Hematopoietic multipotent progenitor cell treated with erythropoietin and hydrocortisone succinate and interleukin-3 and kit ligand, for 6 days (in vitro differentiated cells): Measurements from ENCODE around the gene SLC35A1.
A peak's percentile ranks its signal among the peaks of the same experiment; 100 is the strongest.
"Not testable (repeated sequence)": the region's sequence is repeated elsewhere in the genome, so short reads cannot be mapped to it uniquely, and the experiment has no call there.

Experiments
- DNase-seq: peaks from one replicate; pipeline ENCODE4 v3.0.0-alpha.2; 2015

Gene SLC35A1, protein sequence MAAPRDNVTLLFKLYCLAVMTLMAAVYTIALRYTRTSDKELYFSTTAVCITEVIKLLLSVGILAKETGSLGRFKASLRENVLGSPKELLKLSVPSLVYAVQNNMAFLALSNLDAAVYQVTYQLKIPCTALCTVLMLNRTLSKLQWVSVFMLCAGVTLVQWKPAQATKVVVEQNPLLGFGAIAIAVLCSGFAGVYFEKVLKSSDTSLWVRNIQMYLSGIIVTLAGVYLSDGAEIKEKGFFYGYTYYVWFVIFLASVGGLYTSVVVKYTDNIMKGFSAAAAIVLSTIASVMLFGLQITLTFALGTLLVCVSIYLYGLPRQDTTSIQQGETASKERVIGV

GRCh38 chr6:87472525-87473418 lies at the start of gene SLC35A1:
SLC35A1 (plus strand) TSS chr6:87472974; CDS start chr6:87473004, 30 bp downstream.
- DNase-seq, result peak; percentile 92

DNA sequence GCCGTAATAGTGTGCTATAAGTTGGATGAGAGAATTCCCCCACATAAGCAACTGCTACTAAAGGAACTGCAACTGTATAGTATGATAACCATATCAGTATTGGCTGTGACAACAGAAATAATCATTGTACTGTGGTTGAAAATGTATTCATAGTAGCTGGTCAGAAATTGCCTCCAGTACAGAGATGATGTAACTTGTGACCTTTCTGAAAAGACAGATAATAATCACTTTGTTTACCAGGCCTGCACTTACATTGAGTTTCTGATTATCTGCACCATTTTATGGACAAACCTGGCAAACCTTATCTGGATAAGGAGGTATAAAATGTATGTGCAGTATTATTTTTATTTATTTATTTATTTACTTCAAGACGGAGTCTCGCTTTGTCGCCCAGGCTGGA lies 46.0 kb upstream of the SLC35A1 start:
- no peak for DNase-seq

DNA sequence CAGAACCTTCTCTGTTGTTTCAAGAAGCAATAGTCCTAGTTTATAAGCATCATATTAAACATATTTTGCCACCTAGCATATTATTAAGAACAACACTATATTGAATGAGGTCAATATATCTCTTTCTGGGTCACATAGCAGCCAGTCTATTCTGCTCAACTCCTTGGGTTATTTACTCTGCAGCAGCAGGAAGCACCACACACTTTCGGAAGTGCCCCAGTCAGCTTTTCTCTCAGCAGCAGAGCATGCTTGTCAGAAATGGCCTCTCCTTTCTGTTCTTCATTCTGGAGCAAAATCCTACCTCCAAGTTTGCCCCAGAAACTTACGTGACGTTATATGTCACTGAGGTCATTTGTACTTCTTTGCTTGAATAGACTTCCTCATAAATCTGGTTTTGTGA lies 42.3 kb upstream of the SLC35A1 start:
- DNase-seq, result no peak

GRCh38 chr6:87431263-87431662 lies 41.5 kb upstream of the SLC35A1 start:
- no peak for DNase-seq

GRCh38 chr6:87436435-87436834 lies 36.3 kb upstream of the SLC35A1 start:
- peak; percentile 87 for DNase-seq

DNA sequence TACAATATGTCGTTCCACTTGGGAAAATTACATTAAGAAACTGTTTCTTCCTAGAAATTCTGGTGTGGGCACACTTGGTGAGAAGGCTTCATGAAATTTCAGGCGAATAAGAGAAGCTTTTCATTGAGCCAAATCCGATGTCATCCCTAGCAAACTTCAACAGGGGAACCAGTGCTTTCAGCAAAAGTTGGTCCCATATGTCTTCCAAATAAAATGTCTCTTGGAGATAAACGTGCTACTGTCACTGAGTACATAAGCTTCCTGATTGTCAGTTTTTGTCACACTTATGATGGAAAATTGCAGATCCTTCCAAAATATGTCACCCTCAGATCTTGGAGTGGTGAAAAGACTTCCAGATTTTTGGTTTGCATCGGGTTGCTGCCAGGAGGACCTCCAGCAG lies 31.1 kb upstream of the SLC35A1 start:
- DNase-seq, result no peak

- DNase-seq, result no peak
Observed at GRCh38 chr6:87444362-87444761, 28.4 kb upstream of the SLC35A1 start.

- DNase-seq, result no peak
Observed at GRCh38 chr6:87465051-87465450, 7.7 kb upstream of the SLC35A1 start.

DNA sequence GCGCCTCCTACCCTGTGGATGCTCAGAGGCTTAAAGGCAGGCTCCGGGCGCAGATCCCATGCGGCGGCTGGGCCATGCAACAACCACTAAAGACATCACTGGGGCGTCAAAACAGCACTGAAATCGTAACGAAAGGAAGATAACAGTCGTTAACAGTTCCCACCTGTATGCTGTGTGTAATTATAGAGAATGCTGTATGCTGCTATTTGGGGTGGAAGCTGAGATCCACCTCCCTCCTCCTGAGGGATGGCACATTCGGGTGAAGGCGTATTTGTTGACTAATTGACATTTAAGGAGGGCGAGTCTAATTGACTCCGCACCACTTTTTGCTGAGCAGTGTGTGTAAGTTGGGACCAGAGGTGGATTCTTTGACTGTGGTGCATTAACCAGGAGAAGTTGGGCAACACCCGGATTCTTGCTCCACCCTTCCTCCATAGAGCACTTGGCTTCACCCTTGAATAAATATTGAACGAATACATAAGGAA lies 687 bp downstream of the SLC35A1 start:
- DNase-seq, result peak; percentile 78

DNA sequence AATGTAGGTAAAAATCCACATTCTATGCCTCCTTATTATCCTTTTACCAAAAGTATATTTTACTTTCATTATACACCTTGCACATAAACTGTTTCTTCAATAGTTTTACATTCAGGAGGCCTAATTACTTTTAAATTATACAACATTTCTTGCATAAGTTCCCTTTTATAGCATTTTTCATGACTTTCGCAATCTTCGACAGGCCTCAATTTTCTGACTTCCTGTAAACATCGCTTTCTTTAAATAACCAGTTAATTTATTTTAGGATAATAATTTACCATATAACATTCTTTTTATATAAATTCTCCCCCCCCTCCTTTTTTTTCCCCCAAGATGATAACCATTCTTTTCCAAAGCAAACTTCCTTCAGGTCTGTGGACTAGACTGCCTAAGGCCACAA lies 9.2 kb downstream of the SLC35A1 start:
- peak; percentile 56 for DNase-seq

GRCh38 chr6:87482366-87482765 lies 9.6 kb downstream of the SLC35A1 start:
- DNase-seq, result peak; percentile 57

DNA sequence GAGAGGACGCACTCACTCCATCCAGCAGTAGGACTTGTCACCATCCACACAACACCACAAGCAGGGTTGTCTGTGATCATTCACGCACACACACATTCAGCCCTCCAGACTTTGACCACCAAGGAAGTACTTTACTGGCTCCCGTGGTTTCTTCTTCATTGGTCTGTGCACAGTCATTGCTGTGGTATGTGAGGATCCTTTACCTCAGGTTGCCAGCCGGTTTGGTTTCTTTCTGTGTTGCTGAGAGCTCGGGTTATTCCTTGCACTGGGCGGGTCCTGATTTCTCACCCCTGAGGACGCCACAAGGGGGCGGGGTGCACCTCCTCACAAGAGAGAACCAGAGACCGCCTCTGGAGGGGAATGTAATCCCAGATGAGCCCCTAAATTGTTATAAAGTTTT lies 11.2 kb downstream of the SLC35A1 start:
- DNase-seq, result peak; percentile 29

DNA sequence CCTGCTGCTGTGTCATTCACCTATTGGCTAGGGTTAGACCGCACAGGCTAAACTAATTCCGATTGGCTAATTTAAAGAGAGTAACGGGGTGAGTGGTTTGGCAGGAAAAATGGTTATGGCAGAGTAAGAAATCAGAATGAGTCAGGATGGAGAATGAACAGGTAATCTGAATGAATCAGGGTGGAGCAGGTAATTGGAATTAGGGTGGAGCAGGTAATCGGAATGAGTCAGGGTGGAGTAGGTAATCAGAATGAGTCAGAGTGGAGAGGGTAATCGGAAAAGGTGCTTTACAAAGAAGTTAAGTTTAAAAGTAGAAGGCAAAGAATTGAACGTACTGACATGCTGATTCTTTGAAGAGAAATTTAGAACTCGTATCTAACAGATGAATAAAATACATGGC lies 11.7 kb downstream of the SLC35A1 start:
- no peak for DNase-seq

DNA sequence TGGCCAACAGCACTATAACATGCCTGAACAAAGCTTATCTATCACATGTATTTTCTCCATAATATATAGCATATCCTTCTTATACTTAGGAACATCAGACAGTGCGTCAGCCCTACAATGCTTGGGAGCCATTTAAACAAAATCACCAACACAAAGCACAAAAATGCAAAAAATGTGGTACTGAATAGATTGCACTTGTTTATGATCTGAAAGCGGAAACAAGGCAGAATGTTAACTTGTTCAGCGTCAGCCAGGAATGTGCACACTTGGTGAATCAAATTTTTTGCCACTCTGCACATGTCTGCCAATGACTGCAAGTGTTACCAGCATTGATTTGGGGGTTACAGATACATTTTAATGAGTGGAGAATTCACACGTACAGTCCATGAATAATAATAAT lies 14.8 kb downstream of the SLC35A1 start:
- DNase-seq, result no peak

DNA sequence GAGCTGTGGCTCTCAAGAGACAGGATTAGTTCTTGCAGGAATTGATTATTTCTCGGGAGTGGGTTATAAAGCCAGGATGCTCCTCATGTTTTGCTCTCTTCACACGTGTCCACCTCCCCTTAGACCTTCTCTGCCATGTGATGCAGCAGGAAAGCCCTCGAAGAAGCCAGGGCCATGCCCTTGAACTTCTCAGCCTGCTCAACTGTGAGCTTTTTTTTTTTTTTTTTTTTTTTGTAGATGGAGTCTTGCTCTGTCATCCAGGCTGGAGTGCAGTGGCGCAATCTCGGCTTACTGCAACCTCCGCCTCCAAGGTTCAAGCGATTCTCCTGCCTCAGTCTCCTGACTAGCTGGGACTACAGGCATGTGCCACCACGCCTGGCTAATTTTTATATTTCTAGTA lies 16.6 kb downstream of the SLC35A1 start:
- not testable (repeated sequence) for DNase-seq

DNA sequence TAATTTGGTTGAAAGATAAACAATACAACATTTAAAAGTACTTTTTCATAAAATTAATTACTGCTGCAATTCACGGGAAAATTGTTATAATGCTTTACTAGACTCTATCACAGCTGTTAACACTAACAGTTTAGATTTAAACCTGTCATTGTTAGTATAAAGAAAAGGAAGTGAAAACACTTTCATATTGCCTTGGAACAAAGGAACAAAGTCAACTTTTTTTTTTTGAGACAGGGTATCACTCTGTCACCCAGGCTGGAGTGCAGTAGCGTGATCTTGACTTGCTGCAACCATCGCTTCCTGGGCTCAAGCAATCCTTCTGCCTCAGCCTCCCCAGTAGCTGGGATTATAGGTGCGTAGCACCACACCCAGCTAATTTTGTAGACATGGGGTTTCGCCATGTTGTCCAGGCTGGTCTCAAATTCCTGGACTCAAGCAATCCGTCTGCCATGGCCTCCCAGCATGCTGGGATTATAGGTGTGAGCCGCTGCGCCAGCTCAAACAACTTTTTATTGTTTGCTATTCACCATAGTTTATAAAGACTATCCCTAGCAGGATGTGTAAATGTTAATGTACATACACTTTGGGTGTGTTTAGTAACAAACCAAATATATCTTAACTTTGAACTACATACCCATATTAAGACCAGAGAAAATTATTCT lies 22.1 kb downstream of the SLC35A1 start:
- DNase-seq, result no peak

DNA sequence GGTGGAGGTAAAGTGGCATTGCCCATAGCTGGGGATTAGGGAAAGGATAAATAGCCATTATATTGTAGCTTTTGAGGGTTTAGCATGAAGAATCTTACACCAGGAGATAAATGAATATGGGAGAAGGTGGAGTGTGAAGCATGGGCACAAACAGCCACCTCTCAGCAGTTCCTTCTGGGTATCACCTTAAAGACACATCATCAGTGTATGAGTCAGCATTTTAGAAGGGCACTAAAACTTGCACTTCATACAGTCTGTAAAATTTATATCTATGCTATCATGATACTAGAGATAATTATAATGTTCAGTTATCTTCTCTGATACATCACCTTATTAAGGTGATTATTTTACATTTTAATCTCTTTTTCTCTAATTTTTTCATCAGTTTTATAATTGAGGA lies 25.3 kb downstream of the SLC35A1 start:
- peak; percentile 16 for DNase-seq

DNA sequence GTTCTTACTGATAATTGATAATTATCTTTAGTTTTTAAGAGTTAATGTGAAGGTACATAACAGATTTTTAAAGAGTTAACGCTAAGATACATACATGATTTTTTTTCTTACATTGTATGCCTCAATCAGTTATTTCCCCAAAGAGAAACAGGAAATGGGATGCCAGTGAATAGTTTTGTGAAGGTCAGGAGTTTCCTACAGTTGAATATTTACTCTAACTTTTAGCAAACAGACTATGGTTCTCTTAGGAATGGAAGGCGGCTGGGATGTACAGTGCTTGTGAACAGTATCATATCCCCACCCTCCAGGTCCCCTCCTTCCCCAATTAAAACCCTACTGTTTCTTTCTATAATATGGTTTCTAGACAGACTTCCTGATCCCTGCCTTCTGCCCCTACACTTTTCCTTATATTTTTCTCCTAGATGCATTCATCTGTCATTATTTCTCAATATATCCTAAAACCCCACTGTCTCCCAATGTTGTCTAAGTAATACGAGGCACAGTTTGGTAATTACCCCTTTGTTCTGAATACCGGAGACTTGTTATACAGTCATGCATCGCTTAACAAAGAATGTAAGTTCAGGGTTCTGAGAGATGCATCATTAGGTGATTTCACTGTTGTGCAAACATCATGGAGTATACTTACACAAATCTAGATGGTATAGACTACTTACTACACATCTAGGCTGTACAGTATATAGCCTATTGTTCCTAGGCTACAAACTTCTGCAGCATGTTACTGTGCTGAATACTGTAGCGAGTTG lies 29.2 kb downstream of the SLC35A1 start:
- no peak for DNase-seq

GRCh38 chr6:87504441-87504840 lies 31.7 kb downstream of the SLC35A1 start:
- DNase-seq, result no peak

DNA sequence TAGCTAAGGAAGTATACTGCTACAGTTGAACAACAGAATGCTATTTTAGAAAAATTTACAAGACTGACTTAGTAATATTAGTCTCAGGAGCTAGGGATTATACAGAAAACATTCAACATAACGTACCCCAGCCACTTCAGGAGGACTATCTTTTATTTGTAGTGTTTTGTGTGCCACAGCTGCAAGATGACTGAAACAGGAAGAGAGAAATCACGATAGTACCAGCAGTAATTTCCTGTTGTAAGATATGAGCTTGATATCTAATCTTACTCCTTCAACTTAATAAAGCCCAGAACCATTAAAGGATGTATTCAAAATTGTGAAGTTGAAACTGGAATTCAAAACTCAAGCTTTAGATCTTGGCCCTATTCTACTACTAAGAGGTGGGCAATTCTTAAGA lies 42.1 kb downstream of the SLC35A1 start:
- peak; percentile 30 for DNase-seq

DNA sequence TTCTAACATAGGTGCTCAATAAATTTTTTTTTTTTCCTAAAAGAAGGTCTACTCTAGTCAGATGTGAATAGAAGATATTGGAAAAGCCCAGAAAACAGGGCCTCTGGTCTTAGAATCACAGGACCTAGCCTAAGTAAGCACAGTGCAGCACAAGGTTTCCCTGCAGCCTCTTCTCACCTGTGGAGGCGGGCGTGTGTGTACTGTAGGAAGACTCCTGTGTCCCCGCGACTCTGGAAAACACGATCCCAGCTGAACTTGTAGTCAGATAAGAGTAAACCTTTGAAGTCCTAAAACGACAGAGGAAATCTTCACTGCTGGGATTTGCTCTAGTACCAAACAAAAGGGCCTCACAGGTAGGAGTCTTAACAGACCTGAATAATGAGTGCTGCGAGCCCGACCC lies 45.7 kb downstream of the SLC35A1 start:
- DNase-seq, result no peak

GRCh38 chr6:87522686-87523085 lies 49.9 kb downstream of the SLC35A1 start:
- no peak for DNase-seq

- DNase-seq, result no peak
Observed at GRCh38 chr6:87529221-87529620, 56.4 kb downstream of the SLC35A1 start.
